Endothelial cell of umbilical vein (primary cell): ENCODE data around the gene MAGEH1. TPM values are rescaled to one million over a fixed set of nuclear protein-coding genes. Genes with fewer than 3 reads are reported as not detected.

ENCODE experiments used
- BruUV-seq: library from RNA; stranded (reverse); fragments of 400-500 nt; replicated peaks from 2 replicates; lab custom pipeline; 2021; lab: Mats Ljungman, UMichigan
- CTCF ChIA-PET: fragments of 300-600, 350-600 bp; sonication (Branson Sonifier 250); formaldehyde crosslinking; loops from one replicate; lab custom pipeline; 2021; ENCODE audit warnings: antibody characterized with exemption, inconsistent platforms; lab: Charles Lee
- POLR2A ChIA-PET: fragments of 300-600, 350-600 bp; sonication (Branson Sonifier 250); formaldehyde crosslinking; loops from one replicate; lab custom pipeline; 2021; ENCODE audit warnings: antibody characterized with exemption, inconsistent platforms; lab: Charles Lee
- DNase-seq: peaks from one replicate; pipeline ENCODE4 v3.0.0-alpha.2; 2011; ENCODE audit warnings: low read depth, low spot score
- FAIRE-seq: peaks from 2 replicates; lab custom pipeline; 2011; peaks lifted over from hg19 to GRCh38; lab: Jason Lieb, UNC
- H2AFZ ChIP-seq: 2 replicates; pipeline ENCODE4 v1.6.0; 2012; ENCODE audit warnings: low read depth, low read length, control low read depth, inconsistent platforms
- H3K27ac ChIP-seq: 2 replicates; pipeline ENCODE4 v1.5.1; 2011; ENCODE audit warnings: low read depth, mild to moderate bottlenecking, control low read depth, low read length, moderate library complexity; ENCODE audit not compliant: insufficient read depth
- H3K27me3 ChIP-seq, 2 experiments: 2 replicates each; pipeline versions ENCODE4 v1.6.0 to v1.6.1; 2011; ENCODE audit warnings: low read length in 2 of 2, mixed read lengths in 1 of 2; ENCODE audit not compliant: control insufficient read depth in 2 of 2, insufficient read depth in 2 of 2
- H3K36me3 ChIP-seq, 2 experiments: 2 replicates in 1 of 2; 3 replicates in 1 of 2; pipeline ENCODE4 v1.5.1; 2011; ENCODE audit warnings: low read length in 2 of 2, mild to moderate bottlenecking in 1 of 2, moderate library complexity in 1 of 2; ENCODE audit not compliant: control insufficient read depth in 2 of 2, insufficient read depth in 2 of 2; ENCODE audit errors: extremely low read depth in 1 of 2
- H3K4me1 ChIP-seq: 3 replicates; pipeline ENCODE4 v1.5.1; 2011; ENCODE audit warnings: mild to moderate bottlenecking, low read length; ENCODE audit not compliant: control insufficient read depth, insufficient read depth; ENCODE audit errors: extremely low read depth
- H3K4me2 ChIP-seq: 2 replicates; pipeline ENCODE4 v1.6.1; 2011; ENCODE audit warnings: low read length, control low read depth, mixed read lengths; ENCODE audit not compliant: insufficient read depth
- H3K4me3 ChIP-seq, 3 experiments: fragments of 200-600 bp in 1 of 3; sonication (generic), shearing (Covaris generic) in 1 of 3; replicated peaks in 1 of 3; 2 replicates each; pipeline ENCODE4 v1.5.1; 2011 to 2016; ENCODE audit warnings: control low read depth in 3 of 3, low read length in 3 of 3, mild to moderate bottlenecking in 2 of 3, inconsistent platforms in 1 of 3, low read depth in 1 of 3, moderate library complexity in 1 of 3; ENCODE audit not compliant: insufficient read depth in 1 of 3
- H3K79me2 ChIP-seq: 2 replicates; pipeline ENCODE4 v1.6.0; 2012; ENCODE audit warnings: low read length, inconsistent platforms; ENCODE audit not compliant: control insufficient read depth, insufficient read depth
- H3K9ac ChIP-seq: replicated peaks from 2 replicates; pipeline ENCODE3; 2011; ENCODE audit warnings: low read length, control low read depth; ENCODE audit not compliant: insufficient read depth; ENCODE audit errors: extremely low read depth
- H3K9me1 ChIP-seq: replicated peaks from 3 replicates; pipeline ENCODE4 v1.6.0; 2011; ENCODE audit warnings: mild to moderate bottlenecking, low read length; ENCODE audit not compliant: control insufficient read depth, insufficient read depth; ENCODE audit errors: extremely low read depth
- H3K9me3 ChIP-seq: replicated peaks from 2 replicates; pipeline ENCODE4 v1.5.1; 2012; ENCODE audit warnings: low read length, inconsistent platforms; ENCODE audit not compliant: control insufficient read depth, insufficient read depth
- H4K20me1 ChIP-seq: replicated peaks from 2 replicates; pipeline ENCODE3; 2011; ENCODE audit warnings: mild to moderate bottlenecking, low read length; ENCODE audit not compliant: control insufficient read depth, insufficient read depth; ENCODE audit errors: extremely low read depth
- EZH2 ChIP-seq: IDR thresholded peaks from 2 replicates; pipeline ENCODE4 v1.6.1; 2012; ENCODE audit warnings: borderline replicate concordance, low read depth, mild to moderate bottlenecking, moderate library complexity, low read length, inconsistent platforms; ENCODE audit not compliant: severe bottlenecking
- FOS ChIP-seq: IDR thresholded peaks from 2 replicates; pipeline ENCODE4 v1.6.1; 2011; ENCODE audit warnings: mild to moderate bottlenecking, low read length, moderate library complexity, borderline replicate concordance; ENCODE audit not compliant: insufficient read depth
- GATA2 ChIP-seq: IDR thresholded peaks from 2 replicates; pipeline ENCODE4 v1.7.0; 2011; ENCODE audit warnings: low read depth, mild to moderate bottlenecking, moderate library complexity, mixed read lengths, low read length; ENCODE audit not compliant: insufficient read length, insufficient read depth
- JUN ChIP-seq: IDR thresholded peaks from 2 replicates; pipeline ENCODE4 v1.6.1; 2011; ENCODE audit warnings: borderline replicate concordance, low read depth; ENCODE audit not compliant: insufficient read length, insufficient read depth
- MYC ChIP-seq: IDR thresholded peaks from one replicate; pipeline ENCODE4 v1.6.1; 2011; ENCODE audit warnings: mild to moderate bottlenecking, low read depth, low read length
- POLR2A ChIP-seq: IDR thresholded peaks from 2 replicates; pipeline ENCODE4 v1.6.1; 2012; ENCODE audit warnings: low read depth, mild to moderate bottlenecking, control low read depth, low read length
- POLR2AphosphoS5 ChIP-seq: IDR thresholded peaks from 2 replicates; pipeline ENCODE4 v1.6.1; 2012; ENCODE audit warnings: low read depth, mild to moderate bottlenecking, control low read depth, low read length, moderate library complexity; ENCODE audit not compliant: insufficient read depth
- dilution Hi-C: fragments of 300-500 bp; cut with MboI; formaldehyde crosslinking; loops from one replicate; pipeline ENCODE4 v1.15.0; 2019; ENCODE audit warnings: low sequenced_read_pairs; ENCODE audit not compliant: extremely low pct_ligation_motif_present
- intact Hi-C: fragments of 100-400 bp; cut with micrococcal nuclease; formaldehyde crosslinking; loops from one replicate; pipeline ENCODE4 v1.10.0; 2022
- polyA plus RNA-seq, 4 experiments: library from polyadenylated mRNA; depleted of rRNA in 3 of 4; stranded (reverse) in 3 of 4; unstranded in 1 of 4; fragments of >200 nt; gene quantifications; 2 replicates each; pipeline versions ENCODE4 v1.2.1 to v1.2.3, GENCODE V29; 2011 to 2012; ENCODE audit warnings: missing spikeins in 1 of 4
- total RNA-seq: library from RNA; stranded (reverse); gene quantifications from 2 replicates; pipeline ENCODE4 v1.2.3, GENCODE V29; 2021
- TF ChIP-seq, protein P1 (sequence below), 2 donors: IDR thresholded peaks; 1 replicate in 1 of 2; 2 replicates in 1 of 2; pipeline ENCODE4 v1.5.1; 2011; ENCODE audit warnings: low read length in 2 of 2, mild to moderate bottlenecking in 2 of 2, moderate library complexity in 2 of 2, control low read depth in 1 of 2, inconsistent platforms in 1 of 2, low read depth in 1 of 2; ENCODE audit not compliant: insufficient read depth in 1 of 2; ENCODE audit errors: extremely low read depth in 1 of 2
- TF ChIP-seq, protein P2 (sequence below): IDR thresholded peaks from 2 replicates; pipeline ENCODE4 v1.6.1; 2011; ENCODE audit not compliant: insufficient read depth, insufficient read length

Gene MAGEH1
- total and polyA plus RNA-seq, 2 donors (not counting 3 experiments of a cell fraction or from before 2014, with no cell fraction given) = 15.1 to 32.2 TPM

DNA sequence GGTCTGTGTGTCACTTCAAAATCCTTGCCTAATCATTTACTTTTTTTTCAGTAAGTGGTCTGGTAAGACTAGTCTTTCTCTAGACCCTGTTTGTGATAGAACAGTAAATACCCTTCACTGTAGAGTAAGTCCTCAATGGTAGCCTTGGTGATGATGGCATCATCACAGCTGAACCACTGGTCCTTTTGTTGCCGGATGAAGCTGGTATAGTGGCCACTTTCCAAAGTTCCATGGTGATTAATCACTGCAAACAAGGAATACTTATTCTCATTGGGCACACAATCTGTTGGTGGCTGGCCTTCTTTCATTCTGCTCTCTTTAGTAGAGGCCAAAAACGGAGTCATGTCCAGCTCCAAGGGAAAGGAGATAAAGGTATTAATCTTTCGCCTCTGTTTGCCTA, 34.8 kb downstream of the MAGEH1 start:
- BruUV-seq = no TSS peak
- Histone ChIP-seq H3K36me3 (no peaks in the 10 kb centered on the region), H3K9me1 (no peaks in the 10 kb centered on the region), H2AFZ (no peak overlapping the region), H3K4me2 (no peak overlapping the region), H3K9me3 (no peaks in the 10 kb centered on the region), H3K79me2 (no peaks in the 10 kb centered on the region), H3K27ac (no peak overlapping the region), H3K27me3 (no peaks in the 10 kb centered on the region), H4K20me1 (no peaks in the 10 kb centered on the region), H3K4me1 (peaks cover 2% of the 10 kb centered on the region), H3K9ac (no peak overlapping the region), H3K4me3 (no peak overlapping the region)
- intact Hi-C loops = no loop called here
- FAIRE-seq (no peak), DNase-seq (no peak)
- no peak for TF ChIP-seq EZH2
- TF ChIP-seq, protein P1, sequence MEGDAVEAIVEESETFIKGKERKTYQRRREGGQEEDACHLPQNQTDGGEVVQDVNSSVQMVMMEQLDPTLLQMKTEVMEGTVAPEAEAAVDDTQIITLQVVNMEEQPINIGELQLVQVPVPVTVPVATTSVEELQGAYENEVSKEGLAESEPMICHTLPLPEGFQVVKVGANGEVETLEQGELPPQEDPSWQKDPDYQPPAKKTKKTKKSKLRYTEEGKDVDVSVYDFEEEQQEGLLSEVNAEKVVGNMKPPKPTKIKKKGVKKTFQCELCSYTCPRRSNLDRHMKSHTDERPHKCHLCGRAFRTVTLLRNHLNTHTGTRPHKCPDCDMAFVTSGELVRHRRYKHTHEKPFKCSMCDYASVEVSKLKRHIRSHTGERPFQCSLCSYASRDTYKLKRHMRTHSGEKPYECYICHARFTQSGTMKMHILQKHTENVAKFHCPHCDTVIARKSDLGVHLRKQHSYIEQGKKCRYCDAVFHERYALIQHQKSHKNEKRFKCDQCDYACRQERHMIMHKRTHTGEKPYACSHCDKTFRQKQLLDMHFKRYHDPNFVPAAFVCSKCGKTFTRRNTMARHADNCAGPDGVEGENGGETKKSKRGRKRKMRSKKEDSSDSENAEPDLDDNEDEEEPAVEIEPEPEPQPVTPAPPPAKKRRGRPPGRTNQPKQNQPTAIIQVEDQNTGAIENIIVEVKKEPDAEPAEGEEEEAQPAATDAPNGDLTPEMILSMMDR (IDR thresholded peaks at IDR 0.05; ENCODE audit: extremely low read depth in 1 of 2, insufficient read depth in 1 of 2, low read depth in 1 of 2, low read length in 2 of 2) = no peak
- TF ChIP-seq MYC = no peak
- no peak for TF ChIP-seq POLR2A
- TF ChIP-seq, protein P2, sequence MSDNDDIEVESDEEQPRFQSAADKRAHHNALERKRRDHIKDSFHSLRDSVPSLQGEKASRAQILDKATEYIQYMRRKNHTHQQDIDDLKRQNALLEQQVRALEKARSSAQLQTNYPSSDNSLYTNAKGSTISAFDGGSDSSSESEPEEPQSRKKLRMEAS = no peak
- no peak for TF ChIP-seq FOS
- no peak for TF ChIP-seq GATA2
- TF ChIP-seq POLR2AphosphoS5 = no peak
- TF ChIP-seq JUN = no peak
- CTCF ChIA-PET = no interaction called here
- dilution Hi-C loops = no loop called here
- POLR2A ChIA-PET = no interaction called here
